Measurements from ENCODE around the gene ZBTB7B. TPM values are rescaled to one million over a fixed set of nuclear protein-coding genes. Genes with fewer than 3 reads are reported as not detected.

ZBTB7B gene
- total RNA-seq, 6 experiments from 2014 or later = 31.1 to 37.1 (median 34.1) TPM

GRCh38 chr1:155000411-155000725, 2.2 kb upstream of the ZBTB7B start:
- peak overlapping the region; percentile 89 for H3K27ac Mint-ChIP-seq
- H3K27me3 Mint-ChIP-seq (ENCODE audit: insufficient read depth) = no peaks in the 10 kb centered on the region; the same call in 1 of the 2 replicates
- DNase-seq = no peak
- H3K4me1 Mint-ChIP-seq (ENCODE audit: low read depth) = peaks cover 31% of the 10 kb centered on the region
- H3K36me3 Mint-ChIP-seq (ENCODE audit: low read depth) = no peaks in the 10 kb centered on the region
- H3K9me3 Mint-ChIP-seq = no peaks in the 10 kb centered on the region
- H3K4me3 Mint-ChIP-seq = peak overlapping the region; percentile 89
- TF ChIP-seq CTCF (IDR thresholded peaks at IDR 0.05) = no peak

- peak overlapping the region; percentile 92 for H3K4me3 Mint-ChIP-seq
- H3K27me3 Mint-ChIP-seq (ENCODE audit: insufficient read depth) = no peaks in the 10 kb centered on the region; the same call in 1 of the 2 replicates
- peaks cover 33% of the 10 kb centered on the region for H3K4me1 Mint-ChIP-seq (ENCODE audit: low read depth)
- DNase-seq = peak; percentile 65
- no peaks in the 10 kb centered on the region for H3K36me3 Mint-ChIP-seq (ENCODE audit: low read depth)
- peak overlapping the region; percentile 79 for H3K27ac Mint-ChIP-seq
- no peak; the same call in 1 of the 2 replicates for TF ChIP-seq CTCF (IDR thresholded peaks at IDR 0.05)
- H3K9me3 Mint-ChIP-seq = no peaks in the 10 kb centered on the region
These were observed 1.7 kb upstream of the ZBTB7B start for GRCh38 chr1:155000726-155001424.

GRCh38 chr1:155001425-155001674, 1.3 kb upstream of the ZBTB7B start:
- H3K27me3 Mint-ChIP-seq (ENCODE audit: insufficient read depth) = no peaks in the 10 kb centered on the region; the same call in 1 of the 2 replicates
- no peak for TF ChIP-seq CTCF (IDR thresholded peaks at IDR 0.05)
- no peaks in the 10 kb centered on the region for H3K9me3 Mint-ChIP-seq
- H3K4me1 Mint-ChIP-seq (ENCODE audit: low read depth) = peaks cover 35% of the 10 kb centered on the region
- DNase-seq = no peak
- H3K27ac Mint-ChIP-seq = peak overlapping the region; percentile 79
- no peaks in the 10 kb centered on the region for H3K36me3 Mint-ChIP-seq (ENCODE audit: low read depth)
- peak overlapping the region; percentile 92 for H3K4me3 Mint-ChIP-seq

GRCh38 chr1:155001675-155002463, 733 bp upstream of the ZBTB7B start:
- Mint-ChIP-seq H3K4me3 (peak overlapping the region; percentile 92), H3K36me3 (ENCODE audit: low read depth) (no peaks in the 10 kb centered on the region), H3K27ac (peak overlapping the region; percentile 79), H3K9me3 (no peaks in the 10 kb centered on the region), H3K4me1 (ENCODE audit: low read depth) (peaks cover 37% of the 10 kb centered on the region), H3K27me3 (ENCODE audit: insufficient read depth) (no peaks in the 10 kb centered on the region; the same call in 1 of the 2 replicates)
- TF ChIP-seq CTCF (IDR thresholded peaks at IDR 0.05) = peak; percentile 67
- DNase-seq = peak; percentile 98

- Mint-ChIP-seq H3K9me3 (no peaks in the 10 kb centered on the region), H3K4me3 (peak overlapping the region; percentile 94), H3K27me3 (ENCODE audit: insufficient read depth) (no peaks in the 10 kb centered on the region; the same call in 1 of the 2 replicates), H3K36me3 (ENCODE audit: low read depth) (no peaks in the 10 kb centered on the region), H3K4me1 (ENCODE audit: low read depth) (peaks cover 37% of the 10 kb centered on the region), H3K27ac (peak overlapping the region; percentile 83)
- no peak for TF ChIP-seq CTCF (IDR thresholded peaks at IDR 0.05)
- DNase-seq = no peak
These were observed 694 bp downstream of the ZBTB7B start for GRCh38 chr1:155003227-155003765.

All from HFFc6 (cell line).